ENCODE results near the gene APBA1.

The APBA1 gene

DNA sequence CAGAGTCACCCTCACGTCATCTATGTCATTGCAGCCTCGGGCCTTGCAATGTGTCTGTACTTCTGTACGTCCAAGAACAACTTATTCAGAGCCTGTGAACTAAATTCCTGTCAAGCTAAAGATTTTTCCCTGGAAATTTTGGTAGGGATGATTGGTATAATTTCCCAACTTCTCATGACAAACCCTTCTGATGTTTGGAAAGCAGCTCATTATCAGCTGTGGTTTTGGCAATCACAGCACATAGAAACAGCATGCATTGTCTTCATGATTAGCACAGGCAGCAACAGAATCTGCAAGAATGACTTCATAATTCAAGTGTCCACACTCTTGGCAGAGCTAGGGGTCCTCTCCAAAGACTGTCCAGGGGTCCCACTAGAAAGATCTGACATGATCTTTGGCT is 49.5 kb downstream of the APBA1 start:
- DNase-seq (ENCODE audit: extremely low read depth, low read depth), result peak; percentile 35

DNA sequence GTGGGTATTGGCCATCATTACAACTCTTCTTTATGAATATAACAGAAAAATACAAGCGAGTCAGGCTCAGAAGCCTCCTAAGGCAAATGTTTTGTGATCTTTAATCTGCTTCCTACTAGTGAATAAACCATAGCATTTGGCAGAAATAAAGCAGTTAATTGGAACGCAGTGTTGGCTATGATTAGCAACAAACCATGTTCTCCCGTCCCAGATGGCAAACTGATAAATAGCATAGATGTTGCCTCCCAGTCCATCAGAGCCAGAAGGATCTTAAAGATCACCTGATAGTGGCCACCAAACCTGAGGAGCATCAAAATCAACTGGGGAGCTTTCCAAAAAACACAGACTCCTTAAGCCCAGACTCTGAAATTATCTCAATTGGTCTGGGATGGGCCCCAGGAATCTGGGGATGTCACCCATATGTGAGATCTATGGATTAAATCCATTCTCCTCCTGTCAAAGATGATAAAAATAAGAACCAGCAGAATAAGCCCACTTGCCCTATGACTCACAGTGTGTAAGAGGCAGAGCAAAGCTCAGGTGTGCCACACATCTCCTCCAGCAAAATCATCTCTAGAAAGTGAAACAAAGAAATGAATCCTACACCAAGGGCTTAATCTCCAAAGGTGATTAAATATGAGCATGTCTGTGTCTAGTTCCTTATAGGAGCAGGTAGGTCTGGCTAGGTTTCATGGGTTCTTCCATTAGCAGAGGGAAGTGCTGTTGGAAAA is 50.3 kb downstream of the APBA1 start:
- TF ChIP-seq, protein P1, sequence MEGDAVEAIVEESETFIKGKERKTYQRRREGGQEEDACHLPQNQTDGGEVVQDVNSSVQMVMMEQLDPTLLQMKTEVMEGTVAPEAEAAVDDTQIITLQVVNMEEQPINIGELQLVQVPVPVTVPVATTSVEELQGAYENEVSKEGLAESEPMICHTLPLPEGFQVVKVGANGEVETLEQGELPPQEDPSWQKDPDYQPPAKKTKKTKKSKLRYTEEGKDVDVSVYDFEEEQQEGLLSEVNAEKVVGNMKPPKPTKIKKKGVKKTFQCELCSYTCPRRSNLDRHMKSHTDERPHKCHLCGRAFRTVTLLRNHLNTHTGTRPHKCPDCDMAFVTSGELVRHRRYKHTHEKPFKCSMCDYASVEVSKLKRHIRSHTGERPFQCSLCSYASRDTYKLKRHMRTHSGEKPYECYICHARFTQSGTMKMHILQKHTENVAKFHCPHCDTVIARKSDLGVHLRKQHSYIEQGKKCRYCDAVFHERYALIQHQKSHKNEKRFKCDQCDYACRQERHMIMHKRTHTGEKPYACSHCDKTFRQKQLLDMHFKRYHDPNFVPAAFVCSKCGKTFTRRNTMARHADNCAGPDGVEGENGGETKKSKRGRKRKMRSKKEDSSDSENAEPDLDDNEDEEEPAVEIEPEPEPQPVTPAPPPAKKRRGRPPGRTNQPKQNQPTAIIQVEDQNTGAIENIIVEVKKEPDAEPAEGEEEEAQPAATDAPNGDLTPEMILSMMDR (IDR thresholded peaks at IDR 0.05; ENCODE audit: low read depth, low read length), result no peak
- no peak for DNase-seq (ENCODE audit: extremely low read depth, low read depth)

More for the DNA sequence above, 49.5 kb downstream of the APBA1 start:
- TF ChIP-seq, protein P1 (IDR thresholded peaks at IDR 0.05; ENCODE audit: low read depth, low read length), result no peak

- TF ChIP-seq, protein P1 (IDR thresholded peaks at IDR 0.05; ENCODE audit: low read depth, low read length), result no peak
- no peak for DNase-seq (ENCODE audit: extremely low read depth, low read depth)
Measured at GRCh38 chr9:69620731-69621130, 51.4 kb downstream of the APBA1 start.

DNA sequence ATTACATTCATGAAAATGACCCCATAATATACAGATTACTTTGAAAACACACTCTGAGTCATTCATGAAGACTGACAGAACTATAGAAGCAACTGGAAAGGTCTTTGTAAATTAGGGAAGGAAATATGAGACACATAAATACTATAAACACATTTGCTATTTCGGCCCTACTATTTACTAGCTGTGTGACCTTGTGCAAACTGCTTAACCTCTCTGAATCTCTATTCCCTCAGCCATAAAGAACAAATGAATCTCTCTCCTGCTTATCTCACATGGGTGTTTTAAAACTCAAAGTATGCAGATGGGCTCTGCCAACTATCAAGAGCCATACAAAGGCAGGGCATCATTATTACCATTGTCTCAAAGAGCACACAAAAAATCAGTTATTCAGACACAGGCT is 52.9 kb downstream of the APBA1 start:
- TF ChIP-seq, protein P1 (IDR thresholded peaks at IDR 0.05; ENCODE audit: low read depth, low read length), result no peak
- DNase-seq (ENCODE audit: extremely low read depth, low read depth), result no peak

DNA sequence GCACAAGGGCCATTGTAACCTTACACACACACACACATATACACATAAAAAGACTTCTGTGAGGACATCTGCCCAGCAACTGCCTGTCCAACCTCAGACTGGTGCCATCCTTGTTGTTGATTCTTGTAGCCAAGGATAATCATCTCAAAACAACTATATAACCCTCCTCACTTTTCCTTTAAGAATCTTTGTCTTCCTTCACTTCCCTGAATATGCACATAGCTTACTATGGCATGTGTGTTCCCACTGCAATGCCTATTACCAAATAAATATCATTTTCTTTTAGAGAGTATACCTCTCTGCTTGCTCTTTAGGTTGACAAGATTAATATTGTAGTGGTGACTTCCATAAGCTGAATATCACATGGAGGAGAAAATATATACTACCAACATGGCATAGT is 55.2 kb downstream of the APBA1 start:
- no peak for DNase-seq (ENCODE audit: extremely low read depth, low read depth)
- TF ChIP-seq, protein P1 (IDR thresholded peaks at IDR 0.05; ENCODE audit: low read depth, low read length), result no peak

DNA sequence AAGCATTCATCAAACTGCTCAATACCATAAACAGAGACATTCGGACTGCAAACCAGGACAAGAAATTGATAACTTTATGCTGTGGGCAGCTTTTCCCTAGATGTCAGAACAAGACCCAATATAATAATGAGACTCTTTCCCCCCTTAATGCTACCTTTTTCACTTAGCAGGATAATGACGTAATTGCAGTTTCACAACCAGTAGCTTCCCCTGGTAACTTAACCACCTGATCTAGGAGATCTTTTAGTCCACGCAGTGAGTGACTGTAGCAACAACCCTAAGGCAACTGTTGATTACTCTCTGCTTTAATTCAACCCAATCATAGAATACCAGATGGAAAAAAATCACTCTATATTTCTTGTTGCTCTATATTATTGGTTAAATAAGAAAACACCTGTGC is 56.3 kb downstream of the APBA1 start:
- TF ChIP-seq, protein P1 (IDR thresholded peaks at IDR 0.05; ENCODE audit: low read depth, low read length), result no peak
- no peak for DNase-seq (ENCODE audit: extremely low read depth, low read depth)

DNA sequence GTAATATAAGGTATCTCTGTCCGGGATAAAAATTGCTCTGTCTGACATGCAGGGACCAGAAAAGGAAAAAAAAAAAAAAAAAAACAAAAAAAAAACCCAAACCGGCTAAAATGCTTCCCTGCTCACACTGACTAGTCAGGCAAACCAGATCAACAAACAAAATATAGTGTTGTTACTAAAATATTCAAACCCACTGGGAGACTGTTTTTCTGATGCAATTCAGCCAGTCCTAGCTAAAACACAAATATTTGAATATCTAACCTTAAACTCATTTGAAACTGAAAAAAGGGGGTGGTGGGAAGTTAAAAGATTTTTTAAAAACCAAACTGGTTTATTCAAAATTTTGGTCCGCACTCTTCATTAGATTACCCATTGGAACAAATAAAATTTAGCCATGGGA is 61.0 kb downstream of the APBA1 start:
- TF ChIP-seq, protein P1 (IDR thresholded peaks at IDR 0.05; ENCODE audit: low read depth, low read length), result no peak
- no peak for DNase-seq (ENCODE audit: extremely low read depth, low read depth)

Data from AG09319 (cell line).